HCT116 (cell line): ENCODE data around the gene RILPL1. TPM values are rescaled to one million over a fixed set of nuclear protein-coding genes. Genes with fewer than 3 reads are reported as not detected.

ENCODE experiments used
- ATAC-seq: fragments of 200-7000 bp; cut with Tn5 transposase; 2 replicates; pipeline ENCODE4 v1.9.1; 2020; ENCODE audit warnings: mild to moderate bottlenecking, moderate library complexity
- BruUV-seq: library from RNA; stranded (reverse); fragments of 400-500 nt; replicated peaks from 2 replicates; lab custom pipeline; 2021; lab: Mats Ljungman, UMichigan
- CTCF ChIA-PET: fragments of 300-600 bp; sonication (Branson Sonifier 250); formaldehyde crosslinking; loops from one replicate; lab custom pipeline; 2021; ENCODE audit warnings: antibody characterized with exemption; lab: Charles Lee
- POLR2A ChIA-PET: fragments of 300-600, 350-600 bp; sonication (Branson Sonifier 250); formaldehyde crosslinking; loops from one replicate; lab custom pipeline; 2021; ENCODE audit warnings: antibody characterized with exemption; lab: Charles Lee
- RAD21 ChIA-PET, 2 experiments: fragments of 300-600 bp; sonication (Branson Sonifier 250); formaldehyde crosslinking; loops; one replicate each; lab custom pipeline; 2023; ENCODE audit warnings: low total read pairs in 2 of 2; ENCODE audit not compliant: uncharacterized antibody in 2 of 2, unreplicated experiment in 2 of 2, low non-redundant PET in 1 of 2; lab: Charles Lee
- DNase-seq: peaks from one replicate; pipeline ENCODE4 v3.0.0-alpha.2; 2010; ENCODE audit warnings: low read depth, low spot score
- H2AFZ ChIP-seq: fragments of 200-600 bp; shearing (Covaris generic), sonication (generic); 2 replicates; pipeline ENCODE4 v1.6.1; 2017; ENCODE audit warnings: low read depth, mixed run types, mixed read lengths, antibody characterized with exemption, low read length; ENCODE audit not compliant: poor library complexity, severe bottlenecking
- H3K27ac ChIP-seq: 2 replicates; pipeline ENCODE4 v1.5.1; 2012; ENCODE audit warnings: low read depth, low read length
- H3K27me3 ChIP-seq: fragments of 200-600 bp; sonication (generic); 2 replicates; pipeline ENCODE4 v1.6.1; 2016; ENCODE audit warnings: mixed run types, low read length, mixed read lengths; ENCODE audit not compliant: insufficient read depth
- H3K36me3 ChIP-seq, 2 experiments: fragments of 200-500 bp in 1 of 2; fragments of 200-600 bp in 1 of 2; sonication (Bioruptor generic) in 1 of 2; sonication (generic) in 1 of 2; 2 replicates each; pipeline versions ENCODE4 v1.5.1 to v1.6.1; 2014 to 2016; ENCODE audit warnings: low read length in 2 of 2, inconsistent platforms in 1 of 2, mixed read lengths in 1 of 2, mixed run types in 1 of 2; ENCODE audit not compliant: insufficient read depth in 2 of 2, control insufficient read depth in 1 of 2
- H3K4me1 ChIP-seq, 2 experiments: fragments of 200-600 bp in 1 of 2; sonication (generic) in 1 of 2; 2 replicates each; pipeline versions ENCODE4 v1.5.1 to v1.6.1; 2012 to 2017; ENCODE audit warnings: low read length in 2 of 2, inconsistent platforms in 1 of 2, mild to moderate bottlenecking in 1 of 2, mixed read lengths in 1 of 2, mixed run types in 1 of 2, moderate library complexity in 1 of 2; ENCODE audit not compliant: insufficient read depth in 2 of 2, control insufficient read depth in 1 of 2
- H3K4me2 ChIP-seq: fragments of 200-600 bp; sonication (generic); 2 replicates; pipeline ENCODE4 v1.6.1; 2017; ENCODE audit warnings: mixed run types, low read length, mixed read lengths
- H3K4me3 ChIP-seq, 2 experiments: fragments of 200-600 bp in 1 of 2; sonication (generic) in 1 of 2; replicated peaks in 1 of 2; 2 replicates each; pipeline ENCODE4 v1.5.1; 2011 to 2016; ENCODE audit warnings: low read length in 2 of 2, control low read depth in 1 of 2, low read depth in 1 of 2, mild to moderate bottlenecking in 1 of 2, mixed read lengths in 1 of 2, mixed run types in 1 of 2
- H3K79me2 ChIP-seq: fragments of 200-600 bp; sonication (generic); 2 replicates; pipeline ENCODE4 v1.6.1; 2017; ENCODE audit warnings: mild to moderate bottlenecking, mixed run types, low read length, moderate library complexity, mixed read lengths; ENCODE audit not compliant: insufficient read depth
- H3K9ac ChIP-seq: fragments of 200-600 bp; sonication (generic); 2 replicates; pipeline ENCODE4 v1.6.1; 2016; ENCODE audit warnings: low read length, mixed read lengths
- H3K9me2 ChIP-seq: fragments of 200-600 bp; sonication (generic), shearing (Covaris generic); 2 replicates; pipeline ENCODE4 v1.6.1; 2017; ENCODE audit warnings: mixed run types, mild to moderate bottlenecking, moderate library complexity; ENCODE audit not compliant: insufficient read depth
- H3K9me3 ChIP-seq, 2 experiments: fragments of 200-500 bp in 1 of 2; fragments of 200-600 bp in 1 of 2; sonication (Bioruptor generic) in 1 of 2; sonication (generic) in 1 of 2; 2 replicates each; pipeline ENCODE4 v1.6.1; 2014 to 2017; ENCODE audit warnings: low read length in 2 of 2, mixed read lengths in 2 of 2, inconsistent platforms in 1 of 2, low read depth in 1 of 2, mild to moderate bottlenecking in 1 of 2, mixed run types in 1 of 2, moderate library complexity in 1 of 2; ENCODE audit not compliant: control insufficient read depth in 1 of 2, insufficient read depth in 1 of 2
- H4K20me1 ChIP-seq: fragments of 200-600 bp; sonication (generic), shearing (Covaris generic); 2 replicates; pipeline ENCODE4 v1.6.1; 2017; ENCODE audit warnings: mixed run types, mild to moderate bottlenecking, moderate library complexity; ENCODE audit not compliant: insufficient read depth
- ATF3 ChIP-seq: IDR thresholded peaks from 2 replicates; pipeline ENCODE4 v1.6.1; 2012
- CTCF ChIP-seq, 3 experiments: fragments of 200-600 bp in 1 of 3; sonication (generic) in 1 of 3; IDR thresholded peaks in 2 of 3; conservative IDR thresholded peaks in 1 of 3; 2 replicates each; pipeline ENCODE4 v1.5.1; 2012 to 2017; ENCODE audit warnings: low read depth in 2 of 3, low read length in 2 of 3, antibody characterized with exemption in 1 of 3, borderline replicate concordance in 1 of 3, control low read depth in 1 of 3, mild to moderate bottlenecking in 1 of 3, mixed read lengths in 1 of 3, mixed run types in 1 of 3, moderate library complexity in 1 of 3; ENCODE audit not compliant: insufficient read depth in 1 of 3
- EZH2 ChIP-seq: fragments of 200-600 bp; sonication (generic); IDR thresholded peaks from 2 replicates; pipeline ENCODE4 v1.6.1; 2017; ENCODE audit warnings: antibody characterized with exemption, mixed run types
- JUND ChIP-seq: IDR thresholded peaks from 2 replicates; pipeline ENCODE4 v1.6.1; 2012
- MAX ChIP-seq: IDR thresholded peaks from 2 replicates; pipeline ENCODE4 v1.6.1; 2012
- POLR2A ChIP-seq: IDR thresholded peaks from 2 replicates; pipeline ENCODE4 v1.7.0; 2011; ENCODE audit warnings: borderline replicate concordance; ENCODE audit not compliant: insufficient read depth, insufficient read length; ENCODE audit errors: extremely low read depth
- RAD21 ChIP-seq: IDR thresholded peaks from 2 replicates; pipeline ENCODE4 v1.6.1; 2012; ENCODE audit warnings: low read depth, mild to moderate bottlenecking
- SP1 ChIP-seq: IDR thresholded peaks from 2 replicates; pipeline ENCODE4 v1.6.1; 2012; ENCODE audit warnings: low read depth
- SRF ChIP-seq: IDR thresholded peaks from 2 replicates; pipeline ENCODE4 v1.6.1; 2012; ENCODE audit warnings: low read depth
- YY1 ChIP-seq: IDR thresholded peaks from 2 replicates; pipeline ENCODE4 v1.6.1; 2011; ENCODE audit warnings: low read length, low read depth, moderate library complexity, mild to moderate bottlenecking; ENCODE audit not compliant: insufficient replicate concordance; ENCODE audit errors: extremely low read depth
- ZBTB33 ChIP-seq: IDR thresholded peaks from 2 replicates; pipeline ENCODE4 v1.6.1; 2011; ENCODE audit warnings: mild to moderate bottlenecking, low read length, moderate library complexity; ENCODE audit not compliant: insufficient replicate concordance; ENCODE audit errors: extremely low read depth
- ZFX ChIP-seq: fragments of 450-650 bp; IDR thresholded peaks from 2 replicates; pipeline ENCODE4 v1.6.1; 2017
- intact Hi-C: fragments of 100-400 bp; cut with micrococcal nuclease; formaldehyde crosslinking; loops from 2 replicates; pipeline ENCODE4 v1.10.0; 2022
- total RNA-seq: library from RNA; stranded (reverse); gene quantifications from one replicate; pipeline ENCODE4 v1.2.1, GENCODE V29; 2021; ENCODE audit not compliant: unreplicated experiment

RILPL1 gene
- total RNA-seq, 1 experiment from 2014 or later, result 11.8 TPM

GRCh38 chr12:123487428-123487827 is 46.1 kb downstream of the RILPL1 start (continued):
- no peak for TF ChIP-seq ZBTB33
- no peak for TF ChIP-seq EZH2
- no peak for TF ChIP-seq RAD21
- TF ChIP-seq SRF, result no peak
- no peak for TF ChIP-seq SP1
- no peak for TF ChIP-seq POLR2A
- TF ChIP-seq YY1, result no peak

- no TSS peak for BruUV-seq
- no peak for DNase-seq
- intact Hi-C loops, result no loop called here
- TF ChIP-seq ZFX, result no peak
- TF ChIP-seq POLR2A, result no peak
- no peak for TF ChIP-seq MAX
- TF ChIP-seq ATF3, result no peak
- no peak for TF ChIP-seq JUND
- TF ChIP-seq RAD21, result no peak
- TF ChIP-seq EZH2, result no peak
- TF ChIP-seq CTCF (IDR thresholded peaks at IDR 0.05 in 2 of 3, conservative IDR thresholded peaks at IDR 0.05 in 1 of 3; ENCODE audit: borderline replicate concordance in 1 of 3, insufficient read depth in 1 of 3, low read depth in 2 of 3, low read length in 2 of 3), result no peak
- no peak for TF ChIP-seq YY1
- TF ChIP-seq SRF, result no peak
- H3K79me2 ChIP-seq, result no peaks in the 10 kb centered on the region
- H3K27ac ChIP-seq, result no peak overlapping the region
- H3K4me3 ChIP-seq, result no peak overlapping the region
- H3K9me3 ChIP-seq, result no peaks in the 10 kb centered on the region
- CTCF ChIA-PET, result no interaction called here
- H3K9me2 ChIP-seq, result no peaks in the 10 kb centered on the region
- no peak for ATAC-seq
- H3K27me3 ChIP-seq, result no peaks in the 10 kb centered on the region
- no peaks in the 10 kb centered on the region for H4K20me1 ChIP-seq
- POLR2A ChIA-PET, result no interaction called here
- no peak overlapping the region for H2AFZ ChIP-seq
- H3K36me3 ChIP-seq, result no peaks in the 10 kb centered on the region
- no peak overlapping the region for H3K4me2 ChIP-seq
- RAD21 ChIA-PET, result no interaction called here
- H3K4me1 ChIP-seq, result no peaks in the 10 kb centered on the region
- H3K9ac ChIP-seq, result no peak overlapping the region
These were observed 47.8 kb downstream of the RILPL1 start for GRCh38 chr12:123485756-123486155.
